ENCODE data around the gene ELP4. TPM values are rescaled to one million over a fixed set of nuclear protein-coding genes. Genes with fewer than 3 reads are reported as not detected.

The ELP4 gene
- polyA plus RNA-seq, 3 donors, result 6.0 to 17.8 (median 16.4) TPM

DNA sequence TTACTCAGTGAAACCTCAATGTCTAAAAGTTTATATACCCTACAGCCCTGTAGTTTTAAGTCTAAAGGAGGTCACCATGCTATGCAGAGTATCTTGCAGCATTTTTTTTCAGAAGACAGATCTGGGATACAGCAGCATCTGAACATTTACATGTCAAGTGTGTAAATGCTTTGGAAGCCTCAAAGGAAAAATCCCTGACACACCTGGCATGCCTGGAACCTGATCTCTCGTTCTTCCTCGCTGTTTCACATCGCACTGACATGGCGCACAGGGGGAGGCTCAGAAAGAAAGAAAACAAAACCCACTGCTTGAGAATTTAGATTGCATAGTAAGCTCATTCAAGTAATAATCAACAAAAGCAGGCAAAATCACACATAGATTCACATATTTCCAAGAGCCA, 270.5 kb downstream of the ELP4 start:
- Mint-ChIP-seq H3K27ac (no peak overlapping the region), H3K36me3 (peaks cover 5 to 6% of the 10 kb centered on the region in 2 donors), H3K4me1 (no peaks in the 10 kb centered on the region), H3K27me3 (ENCODE audit: low read depth in 3 of 3) (peaks cover 0 to 5% (median 1%) of the 10 kb centered on the region in 3 donors), H3K9me3 (peaks cover 0 to 10% (median 3%) of the 10 kb centered on the region in 7 donors), H3K4me3 (no peak overlapping the region)
- Histone ChIP-seq H3K36me3 (replicated peaks in 1 of 2; ENCODE audit: control insufficient read depth in 1 of 2, insufficient read depth in 2 of 2, low read length in 2 of 2) (no peaks in the 10 kb centered on the region), H4K20me1 (ENCODE audit: insufficient read depth, low read length) (no peaks in the 10 kb centered on the region), H3K9ac (ENCODE audit: insufficient read depth, low read length, poor library complexity, severe bottlenecking) (no peak overlapping the region), H3K4me2 (replicated peaks; ENCODE audit: extremely low read depth, low read length, poor library complexity, severe bottlenecking) (no peak overlapping the region), H3K4me3 (replicated peaks in 1 of 3; ENCODE audit: low read depth in 2 of 3, low read length in 3 of 3) (no peak overlapping the region), H3K9me3 (replicated peaks in 1 of 2; ENCODE audit: control insufficient read depth in 1 of 2, insufficient read depth in 1 of 2, low read length in 2 of 2) (no peaks in the 10 kb centered on the region), H3K79me2 (ENCODE audit: insufficient read depth, low read length) (no peaks in the 10 kb centered on the region), H3K4me1 (ENCODE audit: control insufficient read depth in 1 of 2, insufficient read depth in 2 of 2, low read length in 2 of 2) (no peaks in the 10 kb centered on the region), H2AFZ (ENCODE audit: insufficient read depth, low read depth, low read length, poor library complexity, severe bottlenecking) (no peak overlapping the region), H3K27me3 (ENCODE audit: control insufficient read depth in 2 of 2, insufficient read depth in 2 of 2, low read length in 2 of 2) (no peaks in the 10 kb centered on the region), H3K27ac (ENCODE audit: low read depth in 1 of 2, low read length in 2 of 2) (no peak overlapping the region)
- DNase-seq, result no peak
- WGBS (ENCODE audit: insufficient coverage), result 91% methylated on average over 3 of the region's 4 CpGs
- TF ChIP-seq, protein P1, sequence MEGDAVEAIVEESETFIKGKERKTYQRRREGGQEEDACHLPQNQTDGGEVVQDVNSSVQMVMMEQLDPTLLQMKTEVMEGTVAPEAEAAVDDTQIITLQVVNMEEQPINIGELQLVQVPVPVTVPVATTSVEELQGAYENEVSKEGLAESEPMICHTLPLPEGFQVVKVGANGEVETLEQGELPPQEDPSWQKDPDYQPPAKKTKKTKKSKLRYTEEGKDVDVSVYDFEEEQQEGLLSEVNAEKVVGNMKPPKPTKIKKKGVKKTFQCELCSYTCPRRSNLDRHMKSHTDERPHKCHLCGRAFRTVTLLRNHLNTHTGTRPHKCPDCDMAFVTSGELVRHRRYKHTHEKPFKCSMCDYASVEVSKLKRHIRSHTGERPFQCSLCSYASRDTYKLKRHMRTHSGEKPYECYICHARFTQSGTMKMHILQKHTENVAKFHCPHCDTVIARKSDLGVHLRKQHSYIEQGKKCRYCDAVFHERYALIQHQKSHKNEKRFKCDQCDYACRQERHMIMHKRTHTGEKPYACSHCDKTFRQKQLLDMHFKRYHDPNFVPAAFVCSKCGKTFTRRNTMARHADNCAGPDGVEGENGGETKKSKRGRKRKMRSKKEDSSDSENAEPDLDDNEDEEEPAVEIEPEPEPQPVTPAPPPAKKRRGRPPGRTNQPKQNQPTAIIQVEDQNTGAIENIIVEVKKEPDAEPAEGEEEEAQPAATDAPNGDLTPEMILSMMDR (IDR thresholded peaks at IDR 0.05), result no peak
- intact Hi-C loops (cut with micrococcal nuclease), result no loop called here

DNA sequence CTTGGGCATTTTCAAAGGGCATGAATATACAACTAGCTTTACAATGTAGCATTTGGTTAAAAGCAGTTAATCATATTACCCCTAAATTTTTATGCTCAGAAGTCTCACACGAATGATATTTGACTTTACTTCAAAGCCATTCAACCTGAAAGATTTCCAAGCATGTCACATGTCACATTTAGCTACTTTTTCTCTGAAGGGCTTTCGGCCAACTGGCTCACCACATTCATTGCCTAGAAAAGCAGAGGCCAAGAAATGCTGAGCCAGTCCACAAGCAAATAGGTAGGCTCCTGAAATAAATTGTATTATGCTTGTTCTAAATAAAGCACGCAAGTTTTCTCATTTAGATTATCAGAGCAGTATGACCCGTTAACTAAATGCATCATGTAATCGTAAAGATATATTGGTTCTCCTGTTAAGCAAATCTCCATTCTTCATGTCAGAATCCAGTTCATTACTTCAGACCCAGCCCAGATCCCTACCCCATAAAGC, 271.0 kb downstream of the ELP4 start:
- no peak overlapping the region for H2AFZ ChIP-seq (ENCODE audit: insufficient read depth, low read depth, low read length, poor library complexity, severe bottlenecking)
- no peak overlapping the region for H3K4me3 Mint-ChIP-seq
- no peak overlapping the region for H3K27ac Mint-ChIP-seq
- H3K36me3 Mint-ChIP-seq, result peaks cover 5 to 6% of the 10 kb centered on the region in 2 donors
- H3K27me3 ChIP-seq (ENCODE audit: control insufficient read depth in 2 of 2, insufficient read depth in 2 of 2, low read length in 2 of 2), result no peaks in the 10 kb centered on the region
- H3K36me3 ChIP-seq (replicated peaks in 1 of 2; ENCODE audit: control insufficient read depth in 1 of 2, insufficient read depth in 2 of 2, low read length in 2 of 2), result no peaks in the 10 kb centered on the region
- H3K9me3 ChIP-seq (replicated peaks in 1 of 2; ENCODE audit: control insufficient read depth in 1 of 2, insufficient read depth in 1 of 2, low read length in 2 of 2), result no peaks in the 10 kb centered on the region
- intact Hi-C loops (cut with micrococcal nuclease), result no loop called here
- H3K9ac ChIP-seq (ENCODE audit: insufficient read depth, low read length, poor library complexity, severe bottlenecking), result no peak overlapping the region
- H3K4me1 ChIP-seq (ENCODE audit: control insufficient read depth in 1 of 2, insufficient read depth in 2 of 2, low read length in 2 of 2), result no peaks in the 10 kb centered on the region
- 100% methylated on average over 2 of the region's 5 CpGs for WGBS (ENCODE audit: insufficient coverage)
- no peaks in the 10 kb centered on the region for H3K4me1 Mint-ChIP-seq
- TF ChIP-seq, protein P1 (IDR thresholded peaks at IDR 0.05), result no peak
- no peak for DNase-seq
- no peaks in the 10 kb centered on the region for H4K20me1 ChIP-seq (ENCODE audit: insufficient read depth, low read length)
- H3K27me3 Mint-ChIP-seq (ENCODE audit: low read depth in 3 of 3), result peaks cover 0 to 5% (median 1%) of the 10 kb centered on the region in 3 donors
- no peak overlapping the region for H3K27ac ChIP-seq (ENCODE audit: low read depth in 1 of 2, low read length in 2 of 2)
- no peak overlapping the region for H3K4me3 ChIP-seq (replicated peaks in 1 of 3; ENCODE audit: low read depth in 2 of 3, low read length in 3 of 3)
- no peak overlapping the region for H3K4me2 ChIP-seq (replicated peaks; ENCODE audit: extremely low read depth, low read length, poor library complexity, severe bottlenecking)
- no peaks in the 10 kb centered on the region for H3K79me2 ChIP-seq (ENCODE audit: insufficient read depth, low read length)
- peaks cover 0 to 8% (median 1%) of the 10 kb centered on the region in 7 donors for H3K9me3 Mint-ChIP-seq

Measured in CD14-positive monocyte (primary cell).